HepG2 (cell line): ENCODE measurements around the gene MICAL3. TPM values are rescaled to one million over a fixed set of nuclear protein-coding genes. Genes with fewer than 3 reads are reported as not detected.

Source experiments
- ATAC-seq: fragments of 200-7000 bp; cut with Tn5 transposase; 3 replicates; pipeline ENCODE4 v1.9.1; 2020; ENCODE audit warnings: mild to moderate bottlenecking, moderate library complexity
- BruUV-seq: library from RNA; stranded (reverse); fragments of 400-500 nt; replicated peaks from 2 replicates; lab custom pipeline; 2021; lab: Mats Ljungman, UMichigan
- CTCF ChIA-PET: fragments of 300-600 bp; formaldehyde crosslinking; extraction: SDS; loops from one replicate; lab custom pipeline; 2021; ENCODE audit warnings: low total read pairs, inconsistent platforms, low intra/inter-chr PET ratio; lab: Yijun Ruan, JAX
- POLR2A ChIA-PET: fragments of 350-600 bp; sonication (Branson Sonifier 250); formaldehyde crosslinking; loops from one replicate; lab custom pipeline; 2020; ENCODE audit warnings: antibody characterized with exemption, inconsistent platforms; lab: Yijun Ruan, JAX
- DNase-seq: peaks from one replicate; pipeline ENCODE4 v3.0.0-alpha.2; 2015; ENCODE audit warnings: low spot score
- FAIRE-seq: peaks from 3 replicates; lab custom pipeline; 2011; peaks lifted over from hg19 to GRCh38; lab: Jason Lieb, UNC
- H2AFZ ChIP-seq: one replicate; pipeline ENCODE4 v1.6.1; 2011; ENCODE audit warnings: low read length, inconsistent platforms
- H3K27ac ChIP-seq: fragments of 300-600 bp; 3 replicates; pipeline ENCODE4 v1.8.0; 2011; ENCODE audit warnings: mixed run types, mild to moderate bottlenecking, mixed read lengths, low read length, inconsistent platforms; ENCODE audit not compliant: insufficient read depth; ENCODE audit errors: extremely low read length
- H3K27me3 ChIP-seq, 2 experiments: fragments of 200-600 bp in 1 of 2; 2 replicates in 1 of 2; 3 replicates in 1 of 2; pipeline versions ENCODE4 v1.6.0 to v1.8.0; 2011; ENCODE audit warnings: low read length in 2 of 2, mild to moderate bottlenecking in 2 of 2, moderate library complexity in 2 of 2, inconsistent platforms in 1 of 2; ENCODE audit not compliant: insufficient read depth in 2 of 2, control insufficient read depth in 1 of 2
- H3K36me3 ChIP-seq, 2 experiments: fragments of 200-600 bp in 1 of 2; replicated peaks in 1 of 2; 2 replicates in 1 of 2; 3 replicates in 1 of 2; pipeline versions ENCODE4 v1.5.1 to v1.8.0; 2011; ENCODE audit warnings: low read length in 2 of 2, inconsistent platforms in 1 of 2; ENCODE audit not compliant: insufficient read depth in 2 of 2, control insufficient read depth in 1 of 2
- H3K4me1 ChIP-seq: 2 replicates; pipeline ENCODE4 v1.5.1; 2012; ENCODE audit warnings: low read length, inconsistent platforms; ENCODE audit not compliant: insufficient read depth
- H3K4me2 ChIP-seq: 2 replicates; pipeline ENCODE4 v1.6.0; 2011; ENCODE audit warnings: low read depth, low read length, inconsistent platforms
- H3K4me3 ChIP-seq, 3 experiments: fragments of 200-600 bp in 1 of 3; sonication (generic), shearing (Covaris generic) in 1 of 3; replicated peaks in 1 of 3; 2 replicates each; pipeline ENCODE4 v1.5.1; 2011 to 2016; ENCODE audit warnings: low read length in 3 of 3, inconsistent platforms in 2 of 3, low read depth in 2 of 3, mild to moderate bottlenecking in 2 of 3, control low read depth in 1 of 3, mixed read lengths in 1 of 3; ENCODE audit not compliant: insufficient read depth in 1 of 3
- H3K79me2 ChIP-seq: one replicate; pipeline ENCODE4 v1.6.1; 2011; ENCODE audit warnings: low read length, inconsistent platforms; ENCODE audit not compliant: insufficient read depth
- H3K9ac ChIP-seq: 2 replicates; pipeline ENCODE4 v1.6.0; 2011; ENCODE audit warnings: mild to moderate bottlenecking, low read depth, low read length, inconsistent platforms; ENCODE audit not compliant: insufficient read depth
- H3K9me3 ChIP-seq: 2 replicates; pipeline ENCODE4 v1.5.1; 2012; ENCODE audit warnings: mild to moderate bottlenecking, low read length
- H4K20me1 ChIP-seq: 2 replicates; pipeline ENCODE4 v1.6.0; 2011; ENCODE audit warnings: inconsistent platforms, mild to moderate bottlenecking, low read length, moderate library complexity; ENCODE audit not compliant: insufficient read depth
- CBFB ChIP-seq: sonication (generic); formaldehyde crosslinking; IDR thresholded peaks from 2 replicates; pipeline ENCODE4 v1.4.0; 2020; ENCODE audit warnings: missing genetic modification reagents
- CCAR2 ChIP-seq: fragments of 200-400 bp; formaldehyde crosslinking; optimal IDR thresholded peaks from 2 replicates; pipeline ENCODE3; 2018; ENCODE audit warnings: low read depth, mild to moderate bottlenecking, low read length, moderate library complexity
- DNMT3B ChIP-seq: conservative IDR thresholded peaks from 2 replicates; pipeline ENCODE4 v1.6.1; 2016; ENCODE audit warnings: missing biosample characterization, control low read depth
- GPN1 ChIP-seq: sonication (generic); formaldehyde crosslinking; IDR thresholded peaks from 2 replicates; pipeline ENCODE4 v1.5.1; 2020; ENCODE audit warnings: missing genetic modification reagents, borderline replicate concordance
- PAX8 ChIP-seq: sonication (generic); formaldehyde crosslinking; IDR thresholded peaks from 2 replicates; pipeline ENCODE4 v1.8.0; 2022; ENCODE audit warnings: mild to moderate bottlenecking, missing genetic modification reagents, borderline replicate concordance
- REPIN1 ChIP-seq: sonication (generic); formaldehyde crosslinking; IDR thresholded peaks from 2 replicates; pipeline ENCODE4 v1.8.0; 2022; ENCODE audit warnings: missing genetic modification reagents, low read depth, mild to moderate bottlenecking, borderline replicate concordance
- ZNF292 ChIP-seq: sonication (generic); formaldehyde crosslinking; IDR thresholded peaks from 2 replicates; pipeline ENCODE4 v1.8.1; 2022; ENCODE audit warnings: mild to moderate bottlenecking, low read depth, missing genetic modification reagents, borderline replicate concordance
- WGBS: methylation state at CpG from one replicate; pipeline ENCODE4 v1.1.6; 2017; ENCODE audit warnings: low lambda C conversion rate; 5-methylcytosine and 5-hydroxymethylcytosine counted together
- in situ Hi-C: cut with HindIII; loops from 2 replicates; pipeline ENCODE4 v1.10.0; 2017; ENCODE audit warnings: low pct_unique_long_range_greater_than_20kb; ENCODE audit not compliant: extremely low pct_ligation_motif_present
- intact Hi-C: fragments of 100-400 bp; cut with micrococcal nuclease; formaldehyde crosslinking; loops from one replicate; pipeline ENCODE4 v1.10.0; 2022; ENCODE audit not compliant: unreplicated experiment
- polyA plus RNA-seq, 8 experiments: library from polyadenylated mRNA; depleted of rRNA in 3 of 8; stranded (reverse) in 7 of 8; unstranded in 1 of 8; fragments of >200 nt; fragmentation: Illumina TruSeq in 4 of 8; extraction: Trizol in 4 of 8; gene quantifications; 2 replicates each; pipeline versions ENCODE4 v1.2.1 to v1.2.3, GENCODE V29; 2011 to 2016; ENCODE audit warnings: low read depth in 4 of 8, missing spikeins in 1 of 8, mixed read lengths in 1 of 8; ENCODE audit not compliant: insufficient read depth in 1 of 8
- total RNA-seq, 5 experiments: library from RNA; depleted of rRNA; stranded (reverse); fragments of >200 nt; fragmentation: Illumina TruSeq; extraction: Trizol; gene quantifications; 2 replicates each; pipeline ENCODE4 v1.2.3, GENCODE V29; 2016; ENCODE audit warnings: low read depth in 1 of 5
- TF ChIP-seq, protein P1 (sequence below), 2 experiments: sonication (generic) in 1 of 2; formaldehyde crosslinking in 1 of 2; IDR thresholded peaks; 2 replicates each; pipeline versions ENCODE4 v1.6.1 to v1.9.0; 2014 to 2022; ENCODE audit warnings: antibody characterized with exemption in 1 of 2, borderline replicate concordance in 1 of 2, inconsistent platforms in 1 of 2, low read depth in 1 of 2, missing genetic modification reagents in 1 of 2
- TF ChIP-seq, protein P2 (sequence below): sonication (generic); formaldehyde crosslinking; IDR thresholded peaks from 2 replicates; pipeline ENCODE4 v1.4.0; 2020; ENCODE audit warnings: missing genetic modification reagents

Gene MICAL3
- total and polyA plus RNA-seq, 2 of the 13 experiments (the other 11 are each of a cell fraction or from before 2014, with no cell fraction given) = 5.3 to 12.5 TPM

- 100% methylated on average over 7 of the region's 8 CpGs for WGBS
- H3K9me3 ChIP-seq = no peaks in the 10 kb centered on the region
- peaks cover 66% of the 10 kb centered on the region for H3K79me2 ChIP-seq
- DNase-seq (no peak), ATAC-seq (no peak), FAIRE-seq (no peak)
- ChIA-PET CTCF (no interaction called here), POLR2A (no interaction called here)
- no peak overlapping the region for H3K4me3 ChIP-seq
- H3K4me2 ChIP-seq = no peak overlapping the region
- BruUV-seq = no TSS peak
- in situ Hi-C loops (no loop called here), intact Hi-C loops (no loop called here)
- no peak overlapping the region for H2AFZ ChIP-seq
- H3K9ac ChIP-seq = no peak overlapping the region
- no peak for TF ChIP-seq GPN1
- TF ChIP-seq CBFB (CRISPR knock-in tag) = no peak
- TF ChIP-seq ZNF292 = no peak
- TF ChIP-seq, protein P1, sequence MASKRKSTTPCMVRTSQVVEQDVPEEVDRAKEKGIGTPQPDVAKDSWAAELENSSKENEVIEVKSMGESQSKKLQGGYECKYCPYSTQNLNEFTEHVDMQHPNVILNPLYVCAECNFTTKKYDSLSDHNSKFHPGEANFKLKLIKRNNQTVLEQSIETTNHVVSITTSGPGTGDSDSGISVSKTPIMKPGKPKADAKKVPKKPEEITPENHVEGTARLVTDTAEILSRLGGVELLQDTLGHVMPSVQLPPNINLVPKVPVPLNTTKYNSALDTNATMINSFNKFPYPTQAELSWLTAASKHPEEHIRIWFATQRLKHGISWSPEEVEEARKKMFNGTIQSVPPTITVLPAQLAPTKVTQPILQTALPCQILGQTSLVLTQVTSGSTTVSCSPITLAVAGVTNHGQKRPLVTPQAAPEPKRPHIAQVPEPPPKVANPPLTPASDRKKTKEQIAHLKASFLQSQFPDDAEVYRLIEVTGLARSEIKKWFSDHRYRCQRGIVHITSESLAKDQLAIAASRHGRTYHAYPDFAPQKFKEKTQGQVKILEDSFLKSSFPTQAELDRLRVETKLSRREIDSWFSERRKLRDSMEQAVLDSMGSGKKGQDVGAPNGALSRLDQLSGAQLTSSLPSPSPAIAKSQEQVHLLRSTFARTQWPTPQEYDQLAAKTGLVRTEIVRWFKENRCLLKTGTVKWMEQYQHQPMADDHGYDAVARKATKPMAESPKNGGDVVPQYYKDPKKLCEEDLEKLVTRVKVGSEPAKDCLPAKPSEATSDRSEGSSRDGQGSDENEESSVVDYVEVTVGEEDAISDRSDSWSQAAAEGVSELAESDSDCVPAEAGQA (IDR thresholded peaks at IDR 0.05; ENCODE audit: low read depth) = no peak
- TF ChIP-seq, protein P1 (CRISPR knock-in tag; IDR thresholded peaks at IDR 0.05; ENCODE audit: borderline replicate concordance) = no peak
- TF ChIP-seq CCAR2 = no peak
- TF ChIP-seq DNMT3B = no peak
- no peak for TF ChIP-seq REPIN1 (CRISPR knock-in tag)
- TF ChIP-seq, protein P2, sequence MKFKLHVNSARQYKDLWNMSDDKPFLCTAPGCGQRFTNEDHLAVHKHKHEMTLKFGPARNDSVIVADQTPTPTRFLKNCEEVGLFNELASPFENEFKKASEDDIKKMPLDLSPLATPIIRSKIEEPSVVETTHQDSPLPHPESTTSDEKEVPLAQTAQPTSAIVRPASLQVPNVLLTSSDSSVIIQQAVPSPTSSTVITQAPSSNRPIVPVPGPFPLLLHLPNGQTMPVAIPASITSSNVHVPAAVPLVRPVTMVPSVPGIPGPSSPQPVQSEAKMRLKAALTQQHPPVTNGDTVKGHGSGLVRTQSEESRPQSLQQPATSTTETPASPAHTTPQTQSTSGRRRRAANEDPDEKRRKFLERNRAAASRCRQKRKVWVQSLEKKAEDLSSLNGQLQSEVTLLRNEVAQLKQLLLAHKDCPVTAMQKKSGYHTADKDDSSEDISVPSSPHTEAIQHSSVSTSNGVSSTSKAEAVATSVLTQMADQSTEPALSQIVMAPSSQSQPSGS (CRISPR knock-in tag) = no peak
- TF ChIP-seq PAX8 (CRISPR knock-in tag) = no peak
- H3K27ac ChIP-seq = no peak overlapping the region
- no peaks in the 10 kb centered on the region for H3K36me3 ChIP-seq
- peaks cover 26% of the 10 kb centered on the region for H3K4me1 ChIP-seq
- no peaks in the 10 kb centered on the region for H3K27me3 ChIP-seq
- H4K20me1 ChIP-seq = no peaks in the 10 kb centered on the region
These were observed 40.2 kb downstream of the MICAL3 start for GRCh38 chr22:17984114-17984513.
